ENCODE results near the gene SEMA3D. TPM values are rescaled to one million over a fixed set of nuclear protein-coding genes. Genes with fewer than 3 reads are reported as not detected.

The SEMA3D gene
- total and polyA plus RNA-seq, 12 donors: 0.80 to 9.3 (median 6.6) TPM

DNA sequence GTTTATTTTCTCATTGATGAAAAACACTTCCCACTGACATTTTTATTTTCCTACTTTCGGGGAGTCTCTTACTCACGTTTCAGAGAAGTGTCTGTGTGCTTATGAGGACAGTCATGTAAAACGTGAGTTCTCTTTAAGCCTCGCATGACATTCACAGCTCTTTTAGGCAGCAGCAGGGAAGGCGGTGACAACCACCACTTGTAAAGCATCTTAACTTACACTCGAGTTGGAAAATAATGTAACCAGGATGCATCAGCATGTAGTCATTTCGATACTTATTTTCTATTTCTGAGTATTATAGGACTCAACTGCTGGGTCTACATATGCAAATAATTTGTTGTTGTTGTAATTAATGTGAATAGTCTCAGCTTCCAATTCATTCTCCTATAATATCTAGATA, 153.6 kb downstream of the SEMA3D start:
- WGBS, 4 donors: 78 to 86% (median 81%) methylated on average over 7 of the region's 7 CpGs
- no peak overlapping the region for H3K4me3 ChIP-seq
- intact Hi-C loops (cut with DNase I): no loop called here
- no peak overlapping the region for H3K27ac ChIP-seq
- no peak for DNase-seq
- H3K36me3 ChIP-seq (replicated peaks in 1 of 2): no peaks in the 10 kb centered on the region
- H3K4me1 ChIP-seq (replicated peaks in 1 of 2): no peaks in the 10 kb centered on the region
- TF ChIP-seq, protein P1, sequence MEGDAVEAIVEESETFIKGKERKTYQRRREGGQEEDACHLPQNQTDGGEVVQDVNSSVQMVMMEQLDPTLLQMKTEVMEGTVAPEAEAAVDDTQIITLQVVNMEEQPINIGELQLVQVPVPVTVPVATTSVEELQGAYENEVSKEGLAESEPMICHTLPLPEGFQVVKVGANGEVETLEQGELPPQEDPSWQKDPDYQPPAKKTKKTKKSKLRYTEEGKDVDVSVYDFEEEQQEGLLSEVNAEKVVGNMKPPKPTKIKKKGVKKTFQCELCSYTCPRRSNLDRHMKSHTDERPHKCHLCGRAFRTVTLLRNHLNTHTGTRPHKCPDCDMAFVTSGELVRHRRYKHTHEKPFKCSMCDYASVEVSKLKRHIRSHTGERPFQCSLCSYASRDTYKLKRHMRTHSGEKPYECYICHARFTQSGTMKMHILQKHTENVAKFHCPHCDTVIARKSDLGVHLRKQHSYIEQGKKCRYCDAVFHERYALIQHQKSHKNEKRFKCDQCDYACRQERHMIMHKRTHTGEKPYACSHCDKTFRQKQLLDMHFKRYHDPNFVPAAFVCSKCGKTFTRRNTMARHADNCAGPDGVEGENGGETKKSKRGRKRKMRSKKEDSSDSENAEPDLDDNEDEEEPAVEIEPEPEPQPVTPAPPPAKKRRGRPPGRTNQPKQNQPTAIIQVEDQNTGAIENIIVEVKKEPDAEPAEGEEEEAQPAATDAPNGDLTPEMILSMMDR (IDR thresholded peaks at IDR 0.05): no peak
- no peak for TF ChIP-seq POLR2A (IDR thresholded peaks at IDR 0.05)
- H3K27me3 ChIP-seq: peaks cover 6% of the 10 kb centered on the region
- no peaks in the 10 kb centered on the region for H3K9me3 ChIP-seq (replicated peaks in 1 of 3)

DNA sequence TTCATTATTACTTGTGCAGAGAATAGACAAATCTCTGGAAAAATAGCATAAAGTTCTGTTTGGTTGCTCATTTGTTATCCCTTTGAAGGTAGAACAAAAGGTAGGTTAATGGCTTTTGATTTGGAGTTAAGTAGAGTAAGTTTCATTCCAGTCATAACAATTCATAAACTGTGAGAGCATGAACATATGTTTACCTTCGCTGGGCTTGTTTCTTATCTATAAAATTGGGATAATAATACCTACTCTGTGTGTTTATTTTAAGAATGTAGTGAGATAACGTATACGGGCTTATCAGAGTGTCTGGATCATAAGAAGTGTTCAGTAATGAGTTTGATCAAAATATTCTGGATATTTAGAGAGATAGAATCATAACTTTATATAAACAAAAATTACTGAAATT, 155.4 kb downstream of the SEMA3D start:
- H3K4me3 ChIP-seq: no peak overlapping the region
- no peak overlapping the region for H3K27ac ChIP-seq
- H3K36me3 ChIP-seq (replicated peaks in 1 of 2): no peaks in the 10 kb centered on the region
- no peaks in the 10 kb centered on the region for H3K4me1 ChIP-seq (replicated peaks in 1 of 2)
- 67 to 76% (median 70%) methylated on average over 3 of the region's 3 CpGs for WGBS, 4 donors
- intact Hi-C loops (cut with DNase I): no loop called here
- DNase-seq: no peak
- peaks cover 6% of the 10 kb centered on the region for H3K27me3 ChIP-seq
- TF ChIP-seq POLR2A (IDR thresholded peaks at IDR 0.05): no peak
- TF ChIP-seq, protein P1 (IDR thresholded peaks at IDR 0.05): no peak
- no peaks in the 10 kb centered on the region for H3K9me3 ChIP-seq (replicated peaks in 1 of 3)

DNA sequence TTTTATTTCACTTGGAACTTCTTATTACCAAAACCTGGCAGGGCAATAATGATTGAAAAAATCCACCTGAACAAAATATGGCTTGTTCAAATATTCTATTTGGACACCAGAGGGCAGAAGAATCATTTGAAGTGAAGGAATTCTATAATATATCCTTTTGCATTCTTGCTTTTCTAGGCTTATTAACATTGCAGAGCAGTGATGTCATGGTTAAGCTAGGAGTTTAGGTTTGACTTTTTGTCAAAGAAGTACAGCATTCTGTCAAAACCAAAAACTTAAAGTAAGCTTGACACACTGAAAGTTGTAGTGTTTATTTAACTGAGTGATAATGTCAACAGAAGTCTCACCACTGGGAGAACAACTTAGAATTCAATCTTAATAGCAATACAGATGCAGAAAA, 156.0 kb downstream of the SEMA3D start:
- Histone ChIP-seq H3K9me3 (replicated peaks in 1 of 3) (no peaks in the 10 kb centered on the region), H3K27ac (no peak overlapping the region), H3K4me1 (replicated peaks in 1 of 2) (no peaks in the 10 kb centered on the region), H3K27me3 (peaks cover 6% of the 10 kb centered on the region), H3K36me3 (replicated peaks in 1 of 2) (no peaks in the 10 kb centered on the region), H3K4me3 (no peak overlapping the region)
- intact Hi-C loops (cut with DNase I): no loop called here
- TF ChIP-seq, protein P1 (IDR thresholded peaks at IDR 0.05): peak; percentile 34 to 62 (median 44)
- TF ChIP-seq POLR2A (IDR thresholded peaks at IDR 0.05): no peak
- no peak for DNase-seq

DNA sequence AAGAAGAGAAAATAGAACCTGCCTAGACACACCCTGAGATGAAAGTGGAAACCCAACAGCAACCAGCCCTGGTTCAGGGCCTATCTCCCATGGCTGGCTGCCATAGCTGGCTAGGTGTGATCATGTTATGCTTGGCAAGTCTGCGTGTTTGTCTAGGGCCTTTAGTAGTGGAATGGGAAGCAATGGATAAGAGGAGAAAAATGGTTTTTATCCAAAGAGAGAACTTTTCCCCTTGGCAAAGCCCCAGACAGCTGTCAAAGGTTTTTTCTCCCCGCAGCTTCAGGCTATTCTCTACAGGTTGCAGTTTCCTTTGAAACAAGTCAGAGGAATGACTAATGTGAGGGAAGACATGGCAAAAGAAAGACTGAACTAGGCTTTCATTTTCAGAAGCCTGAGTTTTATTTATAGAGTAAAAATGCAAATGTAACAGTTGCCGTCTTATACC, 161.5 kb downstream of the SEMA3D start:
- 71 to 76% (median 75%) methylated on average over 3 of the region's 3 CpGs for WGBS, 4 donors
- no peak overlapping the region for H3K4me3 ChIP-seq
- H3K36me3 ChIP-seq (replicated peaks in 1 of 2): no peaks in the 10 kb centered on the region
- no peaks in the 10 kb centered on the region for H3K27me3 ChIP-seq
- no peaks in the 10 kb centered on the region for H3K4me1 ChIP-seq (replicated peaks in 1 of 2)
- intact Hi-C loops (cut with DNase I): loop anchor here (10.0 kb wide), 2 partner anchors 1051 to 1091 kb away; no protein-coding TSS in a partner anchor
- H3K9me3 ChIP-seq (replicated peaks in 1 of 3): no peaks in the 10 kb centered on the region
- DNase-seq: peak in 1 of 7 donors; percentile 8
- TF ChIP-seq, protein P1 (IDR thresholded peaks at IDR 0.05): no peak
- no peak for TF ChIP-seq POLR2A (IDR thresholded peaks at IDR 0.05)
- no peak overlapping the region for H3K27ac ChIP-seq
